ENCODE measurements around the gene RTN1.

DNA sequence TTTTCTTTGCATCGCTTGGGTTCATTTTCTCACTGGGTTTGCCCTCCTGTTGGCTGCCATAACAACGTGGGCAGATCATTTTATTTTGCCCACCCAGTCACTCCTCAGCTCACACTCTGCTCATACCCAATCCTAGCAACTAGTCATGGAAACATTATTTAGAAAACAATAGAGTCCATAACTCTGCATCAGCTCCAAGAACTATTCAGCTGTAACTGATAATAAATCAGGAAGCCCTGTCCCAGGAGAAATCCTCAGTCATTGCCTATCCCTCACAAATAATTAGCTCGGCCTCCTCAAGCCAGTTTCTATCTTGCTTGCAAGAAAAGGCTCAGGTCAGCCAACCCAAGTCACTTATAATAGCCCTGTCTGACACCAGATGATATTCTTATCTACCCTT is 43.2 kb downstream of the RTN1 start:
- TF ChIP-seq NFYB (IDR thresholded peaks at IDR 0.05; ENCODE audit: insufficient read depth, low read depth, low read length), result no peak
- no peak for TF ChIP-seq HDAC2 (IDR thresholded peaks at IDR 0.05)
- TF ChIP-seq, protein P1, sequence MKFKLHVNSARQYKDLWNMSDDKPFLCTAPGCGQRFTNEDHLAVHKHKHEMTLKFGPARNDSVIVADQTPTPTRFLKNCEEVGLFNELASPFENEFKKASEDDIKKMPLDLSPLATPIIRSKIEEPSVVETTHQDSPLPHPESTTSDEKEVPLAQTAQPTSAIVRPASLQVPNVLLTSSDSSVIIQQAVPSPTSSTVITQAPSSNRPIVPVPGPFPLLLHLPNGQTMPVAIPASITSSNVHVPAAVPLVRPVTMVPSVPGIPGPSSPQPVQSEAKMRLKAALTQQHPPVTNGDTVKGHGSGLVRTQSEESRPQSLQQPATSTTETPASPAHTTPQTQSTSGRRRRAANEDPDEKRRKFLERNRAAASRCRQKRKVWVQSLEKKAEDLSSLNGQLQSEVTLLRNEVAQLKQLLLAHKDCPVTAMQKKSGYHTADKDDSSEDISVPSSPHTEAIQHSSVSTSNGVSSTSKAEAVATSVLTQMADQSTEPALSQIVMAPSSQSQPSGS (IDR thresholded peaks at IDR 0.05; ENCODE audit: low read length), result no peak
- TF ChIP-seq LARP7 (IDR thresholded peaks at IDR 0.05), result no peak
- no peak for TF ChIP-seq HDAC6 (IDR thresholded peaks at IDR 0.05; ENCODE audit: unreplicated experiment)
- no peak for TF ChIP-seq SIX5 (IDR thresholded peaks at IDR 0.05; ENCODE audit: low read depth, low read length, severe bottlenecking)
- TF ChIP-seq CBX5 (IDR thresholded peaks at IDR 0.05; ENCODE audit: low read depth), result no peak
